Mammary epithelial cell (primary cell): ENCODE results near the gene MIB1.

Source experiments
- EZH2 ChIP-seq: IDR thresholded peaks from 2 replicates; pipeline ENCODE4 v1.6.1; 2012; ENCODE audit warnings: low read length, inconsistent platforms, borderline replicate concordance
- TF ChIP-seq, protein P1 (sequence below), 2 donors: IDR thresholded peaks in 1 of 2; conservative IDR thresholded peaks in 1 of 2; 2 replicates each; pipeline ENCODE4 v1.5.1; 2011 to 2012; ENCODE audit warnings: inconsistent platforms in 2 of 2, low read length in 2 of 2, mild to moderate bottlenecking in 2 of 2, control low read depth in 1 of 2, low read depth in 1 of 2; ENCODE audit not compliant: insufficient read depth in 1 of 2; ENCODE audit errors: extremely low read depth in 1 of 2

DNA sequence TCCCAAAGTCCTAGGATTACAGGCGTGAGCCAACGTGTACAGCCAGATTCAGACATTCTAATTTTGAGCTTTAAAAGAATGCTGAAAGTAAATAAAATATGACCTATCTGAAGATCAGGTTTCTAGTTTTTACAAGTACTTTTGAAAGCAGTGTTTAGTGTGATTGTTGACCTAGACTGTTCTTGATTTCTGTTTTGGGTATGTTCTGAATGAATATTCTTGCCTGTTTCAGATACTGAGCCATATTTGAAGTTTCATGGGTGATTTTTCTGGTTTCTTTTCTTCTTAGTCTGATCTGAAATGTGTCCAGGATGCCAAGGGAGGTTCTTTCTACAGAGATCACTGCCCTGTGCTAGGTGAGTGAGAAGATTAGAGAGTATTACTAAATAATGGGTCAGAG, 37.2 kb downstream of the MIB1 start:
- TF ChIP-seq, protein P1, sequence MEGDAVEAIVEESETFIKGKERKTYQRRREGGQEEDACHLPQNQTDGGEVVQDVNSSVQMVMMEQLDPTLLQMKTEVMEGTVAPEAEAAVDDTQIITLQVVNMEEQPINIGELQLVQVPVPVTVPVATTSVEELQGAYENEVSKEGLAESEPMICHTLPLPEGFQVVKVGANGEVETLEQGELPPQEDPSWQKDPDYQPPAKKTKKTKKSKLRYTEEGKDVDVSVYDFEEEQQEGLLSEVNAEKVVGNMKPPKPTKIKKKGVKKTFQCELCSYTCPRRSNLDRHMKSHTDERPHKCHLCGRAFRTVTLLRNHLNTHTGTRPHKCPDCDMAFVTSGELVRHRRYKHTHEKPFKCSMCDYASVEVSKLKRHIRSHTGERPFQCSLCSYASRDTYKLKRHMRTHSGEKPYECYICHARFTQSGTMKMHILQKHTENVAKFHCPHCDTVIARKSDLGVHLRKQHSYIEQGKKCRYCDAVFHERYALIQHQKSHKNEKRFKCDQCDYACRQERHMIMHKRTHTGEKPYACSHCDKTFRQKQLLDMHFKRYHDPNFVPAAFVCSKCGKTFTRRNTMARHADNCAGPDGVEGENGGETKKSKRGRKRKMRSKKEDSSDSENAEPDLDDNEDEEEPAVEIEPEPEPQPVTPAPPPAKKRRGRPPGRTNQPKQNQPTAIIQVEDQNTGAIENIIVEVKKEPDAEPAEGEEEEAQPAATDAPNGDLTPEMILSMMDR (conservative IDR thresholded peaks at IDR 0.05 in 1 of 2, IDR thresholded peaks at IDR 0.05 in 1 of 2; ENCODE audit: extremely low read depth in 1 of 2, insufficient read depth in 1 of 2, low read depth in 1 of 2, low read length in 2 of 2), result no peak
- TF ChIP-seq EZH2, result no peak
